ENCODE measurements around the gene ADAMTS12. TPM values are rescaled to one million over a fixed set of nuclear protein-coding genes. Genes with fewer than 3 reads are reported as not detected.

The ADAMTS12 gene
- total RNA-seq, 3 donors from 2014 or later = 0.69 to 2.9 (median 0.72) TPM

DNA sequence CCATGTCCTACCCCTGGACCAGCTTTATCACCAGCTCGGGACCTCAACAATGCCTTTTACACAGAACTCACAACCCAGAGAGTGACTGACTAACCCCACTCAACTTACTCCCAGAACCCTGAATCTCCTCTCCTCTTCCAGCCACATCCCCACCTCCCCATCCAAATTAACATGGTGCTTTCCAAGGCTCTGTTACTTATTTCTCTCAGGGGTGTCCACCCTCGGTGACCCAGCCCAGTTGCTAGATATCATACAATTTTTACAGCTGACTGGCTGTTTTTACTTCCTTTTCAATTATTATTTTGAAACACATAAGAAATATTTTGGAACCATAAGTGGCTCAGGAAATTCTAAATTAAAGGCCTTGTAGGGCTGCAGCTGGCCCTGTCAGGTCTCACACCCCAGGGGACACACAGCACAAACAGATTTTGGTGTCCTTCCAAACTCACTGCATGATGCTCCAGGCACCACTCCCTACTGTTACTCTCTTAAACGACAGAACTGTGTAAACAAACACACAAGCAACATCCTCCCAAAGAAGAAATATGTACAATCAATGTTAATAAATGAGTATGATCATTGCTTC is 180.6 kb downstream of the ADAMTS12 start:
- TF ChIP-seq, protein P1, sequence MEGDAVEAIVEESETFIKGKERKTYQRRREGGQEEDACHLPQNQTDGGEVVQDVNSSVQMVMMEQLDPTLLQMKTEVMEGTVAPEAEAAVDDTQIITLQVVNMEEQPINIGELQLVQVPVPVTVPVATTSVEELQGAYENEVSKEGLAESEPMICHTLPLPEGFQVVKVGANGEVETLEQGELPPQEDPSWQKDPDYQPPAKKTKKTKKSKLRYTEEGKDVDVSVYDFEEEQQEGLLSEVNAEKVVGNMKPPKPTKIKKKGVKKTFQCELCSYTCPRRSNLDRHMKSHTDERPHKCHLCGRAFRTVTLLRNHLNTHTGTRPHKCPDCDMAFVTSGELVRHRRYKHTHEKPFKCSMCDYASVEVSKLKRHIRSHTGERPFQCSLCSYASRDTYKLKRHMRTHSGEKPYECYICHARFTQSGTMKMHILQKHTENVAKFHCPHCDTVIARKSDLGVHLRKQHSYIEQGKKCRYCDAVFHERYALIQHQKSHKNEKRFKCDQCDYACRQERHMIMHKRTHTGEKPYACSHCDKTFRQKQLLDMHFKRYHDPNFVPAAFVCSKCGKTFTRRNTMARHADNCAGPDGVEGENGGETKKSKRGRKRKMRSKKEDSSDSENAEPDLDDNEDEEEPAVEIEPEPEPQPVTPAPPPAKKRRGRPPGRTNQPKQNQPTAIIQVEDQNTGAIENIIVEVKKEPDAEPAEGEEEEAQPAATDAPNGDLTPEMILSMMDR (IDR thresholded peaks at IDR 0.05) = no peak
- intact Hi-C loops (cut with DNase I, micrococcal nuclease) = no loop called here
- Histone ChIP-seq H3K9me3 (peaks cover 7% of the 10 kb centered on the region), H3K36me3 (ENCODE audit: low read depth) (no peaks in the 10 kb centered on the region), H3K4me3 (no peak overlapping the region), H3K4me1 (ENCODE audit: low read depth) (no peaks in the 10 kb centered on the region)
- no peak for ATAC-seq
- DNase-seq = no peak

DNA sequence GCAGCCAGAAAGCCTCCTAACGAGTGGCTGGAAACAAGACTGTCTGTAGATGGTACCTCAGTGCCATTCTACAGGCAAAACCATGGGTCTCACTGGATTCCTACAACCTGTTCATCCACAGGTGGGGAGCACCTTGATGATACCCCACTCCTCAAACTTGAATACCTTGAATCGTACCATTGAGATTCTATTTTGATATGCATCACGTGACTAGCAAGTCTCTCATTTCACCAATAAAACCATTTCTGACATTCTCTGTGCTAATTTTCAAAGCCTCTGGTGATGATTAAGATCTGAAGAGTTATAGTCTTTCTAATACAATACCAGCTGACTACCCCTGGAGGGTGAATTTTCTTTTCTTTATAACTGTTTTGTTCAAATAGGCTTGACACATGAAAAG is 188.9 kb downstream of the ADAMTS12 start:
- H3K4me3 ChIP-seq = no peak overlapping the region
- H3K36me3 ChIP-seq (ENCODE audit: low read depth) = no peaks in the 10 kb centered on the region
- DNase-seq (no peak), ATAC-seq (no peak)
- no peaks in the 10 kb centered on the region for H3K4me1 ChIP-seq (ENCODE audit: low read depth)
- TF ChIP-seq, protein P1 (IDR thresholded peaks at IDR 0.05) = no peak
- intact Hi-C loops (cut with DNase I, micrococcal nuclease) = no loop called here
- H3K9me3 ChIP-seq = peaks cover 7% of the 10 kb centered on the region

DNA sequence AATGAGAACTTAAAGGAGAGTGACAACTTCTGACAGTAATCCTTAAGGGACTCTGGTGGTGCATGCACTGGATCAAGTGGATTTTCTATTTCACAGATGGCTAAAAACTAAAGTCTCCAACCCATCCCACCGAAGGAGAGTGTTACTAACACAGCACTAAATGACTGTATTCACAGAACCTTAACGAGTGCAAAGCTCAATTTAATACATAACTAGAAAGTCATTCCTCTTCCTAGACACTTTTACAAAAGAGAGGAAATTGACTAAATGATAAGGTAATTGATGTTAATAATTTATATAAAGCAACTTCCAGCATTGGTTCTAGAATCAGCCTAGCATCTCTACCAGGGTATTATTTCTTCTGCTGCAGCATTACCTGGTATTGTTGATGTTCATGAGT is 189.8 kb downstream of the ADAMTS12 start:
- DNase-seq (no peak), ATAC-seq (no peak)
- Histone ChIP-seq H3K4me3 (no peak overlapping the region), H3K4me1 (ENCODE audit: low read depth) (no peaks in the 10 kb centered on the region), H3K9me3 (no peaks in the 10 kb centered on the region), H3K36me3 (ENCODE audit: low read depth) (no peaks in the 10 kb centered on the region)
- intact Hi-C loops (cut with DNase I, micrococcal nuclease) = no loop called here
- TF ChIP-seq, protein P1 (IDR thresholded peaks at IDR 0.05) = no peak

DNA sequence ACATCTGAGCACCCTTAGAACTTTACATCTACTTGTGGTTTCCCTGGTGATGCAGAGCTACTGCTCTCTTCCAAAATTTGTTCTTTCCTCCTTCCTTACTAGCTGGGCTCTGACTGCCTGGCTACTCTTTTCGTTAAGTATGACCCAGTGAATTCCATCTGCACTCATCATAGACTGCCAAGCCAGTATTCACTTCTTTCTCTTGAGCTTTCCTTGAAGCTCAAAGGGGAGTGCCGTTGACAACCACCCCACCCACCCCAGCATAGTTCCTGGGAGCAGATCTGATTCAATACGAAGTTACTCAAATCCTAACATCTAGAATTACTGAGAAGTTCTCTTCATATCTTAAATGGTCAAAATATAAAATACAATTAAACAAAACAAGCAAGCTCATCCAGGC is 190.5 kb downstream of the ADAMTS12 start:
- Histone ChIP-seq H3K36me3 (ENCODE audit: low read depth) (no peaks in the 10 kb centered on the region), H3K4me1 (ENCODE audit: low read depth) (no peaks in the 10 kb centered on the region), H3K9me3 (no peaks in the 10 kb centered on the region), H3K4me3 (no peak overlapping the region)
- TF ChIP-seq, protein P1 (IDR thresholded peaks at IDR 0.05) = no peak
- ATAC-seq (no peak), DNase-seq (no peak)
- intact Hi-C loops (cut with DNase I, micrococcal nuclease) = no loop called here

DNA sequence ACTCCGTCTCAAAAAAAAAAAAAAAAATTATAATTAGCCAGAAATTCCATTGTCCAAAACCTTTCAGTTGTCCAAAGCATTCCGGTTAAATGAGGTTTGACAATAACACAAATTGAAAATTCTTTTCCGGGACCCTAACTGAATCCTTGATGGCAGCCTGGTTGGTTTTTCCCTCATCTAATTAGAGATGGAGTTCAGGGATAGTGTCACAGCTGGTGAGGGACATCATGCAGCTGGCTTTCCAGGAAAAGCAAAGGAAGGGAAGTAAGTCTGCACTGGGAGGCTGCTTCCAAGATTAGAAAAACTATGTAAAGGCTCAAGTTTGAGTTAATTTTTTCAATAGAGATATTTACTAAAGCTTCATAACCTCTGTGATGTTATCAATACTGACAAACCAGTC is 195.4 kb downstream of the ADAMTS12 start:
- Histone ChIP-seq H3K36me3 (ENCODE audit: low read depth) (no peaks in the 10 kb centered on the region), H3K4me1 (ENCODE audit: low read depth) (no peaks in the 10 kb centered on the region), H3K9me3 (peaks cover 2% of the 10 kb centered on the region), H3K4me3 (no peak overlapping the region)
- TF ChIP-seq, protein P1 (IDR thresholded peaks at IDR 0.05) = no peak
- intact Hi-C loops (cut with DNase I, micrococcal nuclease) = no loop called here
- DNase-seq = no peak
- no peak for ATAC-seq

DNA sequence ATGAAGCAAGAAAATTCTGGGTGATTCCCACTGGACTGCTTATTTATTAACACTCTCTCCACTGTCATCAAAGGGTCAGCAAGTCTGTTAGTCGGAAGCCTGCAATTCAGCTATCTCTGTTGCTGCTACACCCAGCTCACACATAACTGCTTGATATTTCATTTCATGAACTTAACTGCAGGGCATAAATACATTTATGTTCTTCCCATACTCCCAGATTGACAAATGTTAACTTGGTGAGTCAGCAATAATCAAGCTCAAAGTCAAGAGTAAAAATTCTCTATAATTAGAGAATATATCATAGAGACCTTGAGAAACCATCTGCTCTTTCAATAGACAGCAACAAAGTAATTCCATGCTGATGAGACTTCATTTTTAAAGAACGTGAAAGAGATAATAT is 198.8 kb downstream of the ADAMTS12 start:
- TF ChIP-seq, protein P1 (IDR thresholded peaks at IDR 0.05) = no peak
- Histone ChIP-seq H3K4me1 (ENCODE audit: low read depth) (no peaks in the 10 kb centered on the region), H3K4me3 (no peak overlapping the region), H3K9me3 (peaks cover 2% of the 10 kb centered on the region), H3K36me3 (ENCODE audit: low read depth) (no peaks in the 10 kb centered on the region)
- ATAC-seq = no peak
- no peak for DNase-seq
- intact Hi-C loops (cut with DNase I, micrococcal nuclease) = no loop called here
